Caco-2 (cell line): ENCODE results near the gene ELAVL1. TPM values are rescaled to one million over a fixed set of nuclear protein-coding genes. Genes with fewer than 3 reads are reported as not detected.

Source experiments
- BruUV-seq: library from RNA; stranded (reverse); fragments of 400-500 nt; replicated peaks from 2 replicates; lab custom pipeline; 2021; lab: Mats Ljungman, UMichigan
- CTCF ChIA-PET: fragments of 300-600 bp; sonication (Branson Sonifier 250); formaldehyde crosslinking; loops from one replicate; lab custom pipeline; 2022; ENCODE audit warnings: antibody characterized with exemption; lab: Charles Lee
- POLR2A ChIA-PET: fragments of 300-600 bp; sonication (Branson Sonifier 250); formaldehyde crosslinking; loops from one replicate; lab custom pipeline; 2022; ENCODE audit warnings: antibody characterized with exemption; lab: Charles Lee
- DNase-seq, 2 experiments: peaks; one replicate each; pipeline versions ENCODE4 v3.0.0 to v3.0.0-alpha.2; 2020 to 2022
- H3K27me3 ChIP-seq: replicated peaks from 2 replicates; pipeline ENCODE4 v1.6.0; 2011; ENCODE audit warnings: low read length; ENCODE audit not compliant: control insufficient read depth, insufficient read depth
- H3K36me3 ChIP-seq: 2 replicates; pipeline ENCODE4 v1.5.1; 2011; ENCODE audit warnings: low read length; ENCODE audit not compliant: control insufficient read depth, insufficient read depth
- H3K4me1 ChIP-seq: fragments of 250-450 bp; sonication (Bioruptor Pico); 2 replicates; pipeline ENCODE4 v1.5.1; 2020; ENCODE audit warnings: mild to moderate bottlenecking
- H3K4me3 ChIP-seq: 2 replicates; pipeline ENCODE4 v1.5.1; 2011; ENCODE audit warnings: low read depth, mild to moderate bottlenecking, control low read depth, low read length
- H3K9me3 ChIP-seq: fragments of 250-450 bp; sonication (Bioruptor Pico); 2 replicates; pipeline ENCODE4 v1.5.1; 2020; ENCODE audit warnings: mild to moderate bottlenecking, moderate library complexity
- H3K27ac Mint-ChIP-seq: one replicate; pipeline ENCODE4 v1.8.0; 2022; ENCODE audit warnings: mixed read lengths; ENCODE audit not compliant: unreplicated experiment
- H3K27me3 Mint-ChIP-seq: one replicate; pipeline ENCODE4 v1.8.0; 2022; ENCODE audit warnings: mixed read lengths; ENCODE audit not compliant: insufficient read depth, unreplicated experiment
- H3K36me3 Mint-ChIP-seq: one replicate; pipeline ENCODE4 v1.8.0; 2022; ENCODE audit warnings: mild to moderate bottlenecking, mixed read lengths; ENCODE audit not compliant: insufficient read depth, unreplicated experiment
- H3K4me1 Mint-ChIP-seq: one replicate; pipeline ENCODE4 v1.8.0; 2022; ENCODE audit warnings: low read depth, mixed read lengths; ENCODE audit not compliant: unreplicated experiment
- H3K4me3 Mint-ChIP-seq: one replicate; pipeline ENCODE4 v1.8.0; 2022; ENCODE audit warnings: mild to moderate bottlenecking, moderate library complexity, mixed read lengths; ENCODE audit not compliant: unreplicated experiment
- H3K9me3 Mint-ChIP-seq: one replicate; pipeline ENCODE4 v1.8.0; 2022; ENCODE audit warnings: mixed read lengths; ENCODE audit not compliant: unreplicated experiment
- intact Hi-C: fragments of 100-400 bp; cut with micrococcal nuclease; formaldehyde crosslinking; loops from one replicate; pipeline ENCODE4 v1.10.0; 2022; ENCODE audit not compliant: unreplicated experiment
- total RNA-seq: library from RNA; stranded (reverse); gene quantifications from 2 replicates; pipeline ENCODE4 v1.2.3, GENCODE V29; 2022
- TF ChIP-seq, protein P1 (sequence below), 2 experiments: fragments of 200-600 bp in 1 of 2; IDR thresholded peaks; 1 replicate in 1 of 2; 2 replicates in 1 of 2; pipeline versions ENCODE4 v1.5.1 to v1.8.0; 2011 to 2022; ENCODE audit warnings: antibody characterized with exemption in 1 of 2, control low read depth in 1 of 2, inconsistent platforms in 1 of 2, low read depth in 1 of 2, low read length in 1 of 2, mild to moderate bottlenecking in 1 of 2, moderate library complexity in 1 of 2; ENCODE audit not compliant: insufficient read depth in 1 of 2, severe bottlenecking in 1 of 2, unreplicated experiment in 1 of 2

The ELAVL1 gene
- total RNA-seq, 1 experiment from 2014 or later, result 117 TPM

- CTCF ChIA-PET, result interaction anchor here (0.6 kb wide), 1 partner anchor 296 kb away, joined by 9 read pairs; no protein-coding TSS in a partner anchor
Observed at GRCh38 chr19:7955696-7956095, 49.7 kb downstream of the ELAVL1 start.

DNA sequence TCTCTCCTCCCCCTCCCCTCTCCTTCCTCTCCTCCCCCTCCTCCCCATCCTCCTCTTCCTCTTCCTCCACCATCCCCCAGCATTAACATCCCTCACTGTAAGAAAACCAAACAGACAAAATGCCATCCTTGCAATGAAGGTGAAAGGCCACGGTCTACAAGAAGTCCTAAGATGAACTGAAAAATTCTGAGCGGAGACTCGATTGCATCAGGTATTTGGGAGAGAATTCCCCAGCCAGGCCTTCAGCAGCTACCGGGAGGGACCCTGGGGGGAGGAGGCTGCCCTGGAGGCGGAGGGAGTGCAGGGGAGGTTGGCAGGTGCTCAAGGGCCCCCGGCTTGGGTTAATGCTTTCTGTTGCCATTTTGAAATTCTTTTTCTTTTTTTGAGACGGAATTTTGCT, 51.9 kb downstream of the ELAVL1 start:
- no peaks in the 10 kb centered on the region; the same call in 1 of the 2 replicates for H3K4me1 ChIP-seq
- H3K27me3 Mint-ChIP-seq, result no peaks in the 10 kb centered on the region
- peak overlapping the region; percentile 8 for H3K4me3 Mint-ChIP-seq
- H3K4me3 ChIP-seq, result no peak overlapping the region
- H3K36me3 Mint-ChIP-seq, result peaks cover 34% of the 10 kb centered on the region
- H3K9me3 ChIP-seq, result no peaks in the 10 kb centered on the region
- no TSS peak for BruUV-seq
- POLR2A ChIA-PET, result no interaction called here
- TF ChIP-seq, protein P1, sequence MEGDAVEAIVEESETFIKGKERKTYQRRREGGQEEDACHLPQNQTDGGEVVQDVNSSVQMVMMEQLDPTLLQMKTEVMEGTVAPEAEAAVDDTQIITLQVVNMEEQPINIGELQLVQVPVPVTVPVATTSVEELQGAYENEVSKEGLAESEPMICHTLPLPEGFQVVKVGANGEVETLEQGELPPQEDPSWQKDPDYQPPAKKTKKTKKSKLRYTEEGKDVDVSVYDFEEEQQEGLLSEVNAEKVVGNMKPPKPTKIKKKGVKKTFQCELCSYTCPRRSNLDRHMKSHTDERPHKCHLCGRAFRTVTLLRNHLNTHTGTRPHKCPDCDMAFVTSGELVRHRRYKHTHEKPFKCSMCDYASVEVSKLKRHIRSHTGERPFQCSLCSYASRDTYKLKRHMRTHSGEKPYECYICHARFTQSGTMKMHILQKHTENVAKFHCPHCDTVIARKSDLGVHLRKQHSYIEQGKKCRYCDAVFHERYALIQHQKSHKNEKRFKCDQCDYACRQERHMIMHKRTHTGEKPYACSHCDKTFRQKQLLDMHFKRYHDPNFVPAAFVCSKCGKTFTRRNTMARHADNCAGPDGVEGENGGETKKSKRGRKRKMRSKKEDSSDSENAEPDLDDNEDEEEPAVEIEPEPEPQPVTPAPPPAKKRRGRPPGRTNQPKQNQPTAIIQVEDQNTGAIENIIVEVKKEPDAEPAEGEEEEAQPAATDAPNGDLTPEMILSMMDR (IDR thresholded peaks at IDR 0.05; ENCODE audit: insufficient read depth in 1 of 2, low read depth in 1 of 2, low read length in 1 of 2, severe bottlenecking in 1 of 2, unreplicated experiment in 1 of 2), result no peak
- peak overlapping the region; percentile 60 for H3K27ac Mint-ChIP-seq
- peaks cover 11% of the 10 kb centered on the region for H3K4me1 Mint-ChIP-seq
- no peaks in the 10 kb centered on the region; the same call in 1 of the 2 replicates for H3K36me3 ChIP-seq
- intact Hi-C loops, result no loop called here
- CTCF ChIA-PET, result no interaction called here
- DNase-seq, result no peak
- no peaks in the 10 kb centered on the region for H3K9me3 Mint-ChIP-seq
- no peaks in the 10 kb centered on the region for H3K27me3 ChIP-seq

More at GRCh38 chr19:7955696-7956095, 49.7 kb downstream of the ELAVL1 start:
- H3K27ac Mint-ChIP-seq, result no peak overlapping the region
- H3K9me3 Mint-ChIP-seq, result no peaks in the 10 kb centered on the region
- Histone ChIP-seq H3K36me3 (no peaks in the 10 kb centered on the region; the same call in none of the 2 replicates), H3K4me3 (no peak overlapping the region), H3K4me1 (no peaks in the 10 kb centered on the region; the same call in 1 of the 2 replicates), H3K9me3 (no peaks in the 10 kb centered on the region), H3K27me3 (no peaks in the 10 kb centered on the region)
- BruUV-seq, result no TSS peak
- H3K4me3 Mint-ChIP-seq, result no peak overlapping the region
- intact Hi-C loops, result no loop called here
- H3K36me3 Mint-ChIP-seq, result peaks cover 47% of the 10 kb centered on the region
- TF ChIP-seq, protein P1 (IDR thresholded peaks at IDR 0.05; ENCODE audit: insufficient read depth in 1 of 2, low read depth in 1 of 2, low read length in 1 of 2, severe bottlenecking in 1 of 2, unreplicated experiment in 1 of 2), result no peak
- POLR2A ChIA-PET, result no interaction called here
- no peaks in the 10 kb centered on the region for H3K27me3 Mint-ChIP-seq
- no peak for DNase-seq
- peaks cover 11% of the 10 kb centered on the region for H3K4me1 Mint-ChIP-seq

DNA sequence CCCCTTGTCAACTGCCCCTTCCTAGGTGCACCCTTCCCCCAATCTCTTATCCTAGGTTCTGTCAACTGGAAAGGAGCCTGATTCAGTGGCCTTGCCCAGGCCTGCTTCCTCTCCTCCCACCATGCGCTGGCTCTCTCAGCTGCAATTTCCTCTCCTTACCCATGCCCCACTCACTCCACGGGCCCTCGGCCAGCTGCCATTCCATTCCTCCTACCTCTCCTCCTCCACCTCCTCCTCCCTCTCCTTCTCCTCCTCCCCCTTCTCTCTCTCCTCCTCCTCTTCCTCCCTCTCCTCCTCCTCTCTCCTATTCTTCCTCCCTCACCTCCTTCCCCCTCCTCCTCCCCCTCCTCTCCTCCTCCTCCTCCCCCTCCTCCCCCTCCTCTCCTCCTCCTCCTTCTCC, 52.4 kb downstream of the ELAVL1 start:
- no peak for DNase-seq
- H3K36me3 ChIP-seq, result no peaks in the 10 kb centered on the region; the same call in 1 of the 2 replicates
- Mint-ChIP-seq H3K4me3 (no peak overlapping the region), H3K36me3 (peaks cover 31% of the 10 kb centered on the region), H3K27me3 (no peaks in the 10 kb centered on the region), H3K4me1 (peaks cover 11% of the 10 kb centered on the region), H3K9me3 (no peaks in the 10 kb centered on the region), H3K27ac (peak overlapping the region; percentile 60)
- TF ChIP-seq, protein P1 (IDR thresholded peaks at IDR 0.05; ENCODE audit: insufficient read depth in 1 of 2, low read depth in 1 of 2, low read length in 1 of 2, severe bottlenecking in 1 of 2, unreplicated experiment in 1 of 2), result no peak
- H3K9me3 ChIP-seq, result no peaks in the 10 kb centered on the region
- CTCF ChIA-PET, result no interaction called here
- H3K4me3 ChIP-seq, result no peak overlapping the region
- no TSS peak for BruUV-seq
- H3K4me1 ChIP-seq, result no peaks in the 10 kb centered on the region; the same call in 1 of the 2 replicates
- no peaks in the 10 kb centered on the region for H3K27me3 ChIP-seq
- POLR2A ChIA-PET, result interaction anchor here (0.6 kb wide), 1 partner anchor 24 kb away, joined by 15 read pairs; no protein-coding TSS in a partner anchor
- intact Hi-C loops, result no loop called here
